GM18909 (cell line): ENCODE measurements around the gene ZNF331.
"Not testable (repeated sequence)": the region's sequence is repeated elsewhere in the genome, so short reads cannot be mapped to it uniquely, and the experiment has no call there.

Experiments used
- ATAC-seq: cut with Tn5 transposase; IDR thresholded peaks from one replicate; pipeline ENCODE4 v1.9.1; 2021; ENCODE audit warnings: mild to moderate bottlenecking; ENCODE audit not compliant: unreplicated experiment, poor library complexity

The ZNF331 gene

GRCh38 chr19:53537521-53538377 is at the start of gene ZNF331:
Gene ZNF331 (plus strand): TSS chr19:53538145. CDS start chr19:53569377, 31,232 bp downstream.
- peak; percentile 71 for ATAC-seq

DNA sequence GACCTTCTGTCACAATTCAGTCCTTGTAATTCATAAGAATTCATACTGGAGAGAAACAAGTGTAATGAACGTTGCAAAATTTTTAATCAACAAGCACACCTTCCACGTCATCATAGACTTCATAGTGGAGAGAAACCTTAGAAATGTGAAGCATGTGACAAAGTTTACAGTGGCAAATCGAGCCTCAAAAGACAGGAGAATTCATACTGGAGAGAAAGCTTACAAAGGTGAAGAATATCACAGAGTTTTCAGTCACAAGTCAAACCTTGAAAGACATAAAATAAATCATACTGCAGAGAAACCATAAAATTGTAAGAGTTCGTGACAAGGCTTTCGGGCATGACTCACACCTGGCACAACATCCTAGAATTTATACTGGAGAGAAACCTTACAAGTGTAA is 45.8 kb upstream of the ZNF331 start:
- no peak for ATAC-seq

GRCh38 chr19:53497311-53498023 is 40.5 kb upstream of the ZNF331 start:
- ATAC-seq, result not testable (repeated sequence)

DNA sequence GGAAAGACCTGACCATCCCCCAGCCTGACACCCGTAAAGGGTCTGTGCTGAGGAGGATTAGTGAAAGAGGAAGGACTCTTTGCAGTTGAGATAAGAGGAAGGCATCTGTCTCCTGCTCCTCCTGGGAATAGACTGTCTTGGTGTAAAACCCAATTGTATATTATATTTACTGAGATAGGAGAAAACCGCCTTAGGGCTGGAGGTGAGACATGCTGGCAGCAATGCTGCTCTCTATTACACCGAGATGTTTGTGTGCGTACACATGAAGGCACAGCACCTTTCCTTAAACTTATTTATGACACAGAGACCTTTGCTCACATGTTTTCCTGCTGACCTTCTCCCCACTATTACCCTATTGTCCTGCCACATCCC is 39.9 kb upstream of the ZNF331 start:
- not testable (repeated sequence) for ATAC-seq

GRCh38 chr19:53503151-53503550 is 34.8 kb upstream of the ZNF331 start:
- not testable (repeated sequence) for ATAC-seq

DNA sequence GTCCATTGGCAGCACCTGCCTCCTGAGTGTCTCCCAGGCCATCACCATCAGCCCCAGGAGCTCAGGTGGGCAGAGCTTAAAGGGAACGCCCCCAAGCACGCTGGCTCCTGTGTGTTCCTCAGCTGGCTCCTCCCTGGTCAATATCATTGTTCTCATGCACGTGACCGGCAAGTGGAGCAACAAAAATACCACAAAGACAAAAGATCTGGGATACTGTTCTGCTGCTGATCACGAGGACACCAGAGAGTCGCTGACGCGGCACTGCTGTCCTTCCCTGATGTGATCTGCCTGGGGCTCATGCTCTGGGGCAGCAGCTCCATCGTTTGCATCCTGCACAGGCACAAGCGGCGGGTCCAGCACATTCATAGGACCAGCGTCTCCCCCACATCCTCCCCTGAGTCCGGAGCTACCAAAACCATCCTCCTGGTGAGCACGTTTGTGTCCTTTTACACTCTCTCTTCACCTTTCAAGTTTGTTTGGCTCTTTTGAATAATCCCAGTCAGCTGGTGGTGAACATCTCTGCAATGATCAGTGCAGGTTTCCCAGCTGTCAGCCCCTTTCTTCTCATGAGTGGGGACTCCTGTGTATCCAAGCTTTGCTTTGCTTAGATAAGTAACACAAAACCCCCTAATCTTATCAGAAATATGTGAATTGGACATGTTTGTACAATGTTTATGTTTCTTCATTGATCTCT is 34.1 kb upstream of the ZNF331 start:
- ATAC-seq, result not testable (repeated sequence)

DNA sequence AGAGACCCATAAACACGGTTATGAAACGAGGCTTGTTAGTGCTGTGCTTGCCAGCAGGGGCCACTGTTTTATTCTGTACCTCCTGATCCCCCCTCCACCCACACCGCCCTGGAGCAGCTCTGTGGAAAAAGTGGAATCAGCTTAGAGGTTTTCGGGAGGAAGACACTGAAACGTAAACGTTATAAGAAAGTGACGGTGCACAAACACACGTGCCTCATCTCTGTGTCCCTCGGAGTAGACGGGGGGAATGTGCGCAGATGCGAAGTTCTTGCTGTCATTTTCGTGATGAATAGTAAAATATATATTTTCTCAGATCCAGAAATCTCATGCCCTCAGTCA is 33.6 kb upstream of the ZNF331 start:
- ATAC-seq, result not testable (repeated sequence)

- ATAC-seq, result no peak
These were observed 33.1 kb upstream of the ZNF331 start for GRCh38 chr19:53504885-53505284.

GRCh38 chr19:53506728-53507127 is 31.2 kb upstream of the ZNF331 start:
- ATAC-seq, result no peak

DNA sequence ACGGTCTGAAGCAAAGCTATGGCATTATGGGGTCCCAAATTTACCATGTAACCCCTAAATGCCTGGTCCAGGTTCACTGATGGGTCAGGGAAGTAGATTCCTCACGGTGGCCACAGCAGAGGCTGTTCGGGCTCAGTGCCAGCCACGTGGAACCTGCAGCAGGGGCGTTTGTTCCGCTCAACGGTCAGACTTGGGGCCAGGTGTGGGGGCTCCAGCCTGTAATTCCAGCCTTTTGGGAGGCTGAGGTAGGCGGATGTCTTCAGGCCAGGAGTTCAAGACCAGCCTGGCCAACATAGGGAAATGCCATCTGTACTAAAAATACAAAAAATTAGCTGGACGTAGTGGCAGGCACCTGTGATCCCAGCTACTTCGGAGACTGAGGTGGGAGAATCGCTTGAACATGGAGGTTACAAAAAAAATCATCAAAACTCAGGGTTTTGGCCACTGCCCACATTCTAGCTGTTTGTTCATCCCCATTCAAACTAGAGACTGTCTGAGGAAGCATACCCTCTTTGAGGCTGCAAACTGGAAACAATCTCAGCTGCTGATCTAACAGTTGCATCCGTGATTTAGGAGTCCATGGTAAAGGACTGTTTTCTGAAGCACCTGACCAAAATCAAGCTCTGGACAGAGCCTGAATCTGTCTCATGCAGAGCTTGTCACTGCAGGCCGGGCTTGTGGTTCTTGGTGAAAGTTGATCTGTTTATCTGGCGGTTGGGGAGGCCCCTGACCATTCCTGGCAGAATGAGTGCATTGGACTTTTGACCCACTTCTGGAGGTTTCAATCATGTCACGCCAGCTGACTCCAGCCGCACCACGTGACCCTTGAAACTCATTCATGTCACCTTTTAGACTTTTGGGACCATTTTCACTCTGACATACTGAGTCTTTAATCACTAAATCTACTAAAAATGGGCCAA is 30.2 kb upstream of the ZNF331 start:
- no peak for ATAC-seq

DNA sequence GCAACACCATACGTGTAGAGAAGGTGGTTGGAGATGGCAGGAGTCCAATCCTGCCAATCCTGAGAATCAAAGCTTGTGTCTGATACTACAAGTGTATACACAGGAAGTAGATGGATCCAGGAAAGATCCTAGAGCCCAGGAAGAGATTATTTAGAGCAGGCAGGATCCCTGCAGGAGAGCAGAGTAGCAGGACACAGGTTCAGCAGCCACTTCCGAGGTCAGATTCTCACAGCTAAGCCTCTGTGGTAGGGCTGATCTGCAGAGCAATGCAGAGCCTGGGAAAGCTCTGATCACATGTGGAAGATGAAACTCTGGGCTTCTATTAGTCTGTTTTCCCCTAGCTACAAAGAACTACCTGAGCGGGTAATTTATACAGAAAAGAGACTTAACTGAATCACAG is 28.5 kb upstream of the ZNF331 start:
- ATAC-seq, result no peak

GRCh38 chr19:53509845-53510244 is 28.1 kb upstream of the ZNF331 start:
- no peak for ATAC-seq

GRCh38 chr19:53511357-53511756 is 26.6 kb upstream of the ZNF331 start:
- ATAC-seq, result no peak

DNA sequence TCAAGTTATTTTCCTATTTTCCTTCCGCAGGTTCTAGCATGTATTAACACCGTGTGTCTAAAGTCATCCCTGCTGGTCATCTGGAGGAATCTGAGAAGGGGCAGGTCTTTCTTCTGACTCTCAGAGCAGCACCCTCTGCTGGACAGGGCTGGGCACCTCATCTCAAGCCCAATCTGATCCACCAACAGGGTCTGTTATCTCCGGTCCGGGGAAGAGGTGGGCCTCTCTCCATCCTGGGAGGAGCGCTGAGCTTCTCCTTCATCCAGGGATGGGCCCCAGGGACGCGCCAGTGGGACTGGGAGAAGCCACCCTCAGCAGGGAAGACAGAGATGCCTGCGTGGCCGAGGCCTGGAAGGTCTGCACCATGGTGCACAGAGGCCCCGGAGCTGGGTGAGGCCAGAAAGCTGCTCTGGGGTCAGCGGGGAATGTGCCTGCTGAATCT is 26.0 kb upstream of the ZNF331 start:
- no peak for ATAC-seq

DNA sequence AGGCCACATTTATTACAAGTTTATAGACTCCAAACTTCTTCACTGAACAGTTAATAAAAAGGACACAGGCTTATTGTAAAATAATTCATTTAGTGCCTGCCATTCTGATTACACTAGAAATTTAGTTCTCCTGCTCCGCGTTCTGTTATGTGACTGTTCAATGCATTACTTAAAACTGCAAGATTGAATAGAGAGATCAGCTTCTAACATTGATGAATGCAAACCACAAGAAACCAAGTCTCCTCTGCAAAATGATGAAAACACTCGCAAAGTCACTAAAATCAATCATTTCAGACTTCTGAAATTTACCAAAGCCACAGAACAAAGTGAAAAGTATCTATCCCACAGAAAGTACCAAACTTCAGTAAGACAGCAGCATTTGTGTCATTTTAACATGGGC is 22.9 kb upstream of the ZNF331 start:
- not testable (repeated sequence) for ATAC-seq

- no peak for ATAC-seq
These were observed 20.7 kb upstream of the ZNF331 start for GRCh38 chr19:53517114-53517741.

DNA sequence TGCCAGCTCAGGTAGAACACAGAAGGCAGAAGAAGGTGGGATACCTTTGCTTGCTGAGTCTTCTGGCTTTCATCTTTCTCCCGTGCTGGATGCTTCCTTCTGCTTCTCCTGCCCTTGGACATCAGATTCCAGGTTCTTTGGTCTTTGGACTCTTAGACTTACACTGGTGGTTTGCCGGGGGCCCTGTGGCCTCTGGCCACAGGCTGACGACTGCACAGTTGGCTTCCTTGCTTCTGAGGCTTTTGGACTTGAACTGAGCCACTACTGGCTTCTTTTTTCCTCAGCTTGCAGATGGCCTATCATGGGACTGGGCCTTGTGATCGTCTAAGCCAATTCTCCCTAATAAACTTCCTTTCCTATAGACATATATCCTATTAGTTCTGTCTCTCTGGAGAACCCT is 19.8 kb upstream of the ZNF331 start:
- no peak for ATAC-seq

- ATAC-seq, result no peak
These were observed 19.2 kb upstream of the ZNF331 start for GRCh38 chr19:53518716-53519115.

GRCh38 chr19:53519446-53519845 is 18.5 kb upstream of the ZNF331 start:
- ATAC-seq, result no peak

DNA sequence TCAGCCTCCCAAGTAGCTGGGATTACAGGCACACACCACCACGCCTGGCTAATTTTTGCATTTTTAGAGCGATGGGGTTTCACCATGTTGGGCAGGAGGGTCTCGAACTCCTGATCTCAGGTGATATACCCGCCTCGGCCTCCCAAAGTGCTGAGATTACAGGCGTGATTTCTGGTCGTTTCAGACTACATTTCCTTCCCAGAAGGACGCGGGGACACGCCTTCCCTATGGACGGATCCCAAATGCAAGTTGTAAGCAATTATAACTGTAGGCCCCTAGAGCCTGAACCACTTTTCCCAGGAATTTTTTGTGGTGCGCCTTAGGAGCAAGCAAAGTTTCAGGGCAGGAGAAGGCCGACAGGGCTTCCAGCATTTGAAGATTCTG is 17.8 kb upstream of the ZNF331 start:
- ATAC-seq, result no peak
